ENCODE results near the gene ACP6.
"Not testable (repeated sequence)": the region's sequence is repeated elsewhere in the genome, so short reads cannot be mapped to it uniquely, and the experiment has no call there.

Gene ACP6

GRCh38 chr1:147618771-147619170, 51.6 kb downstream of the ACP6 start:
- no peak for DNase-seq

- DNase-seq = no peak
Measured at GRCh38 chr1:147618077-147618569, 52.2 kb downstream of the ACP6 start.

- DNase-seq = not testable (repeated sequence)
Measured at GRCh38 chr1:147614966-147615365, 55.4 kb downstream of the ACP6 start.

- DNase-seq = no peak
Measured at GRCh38 chr1:147613506-147613905, 56.8 kb downstream of the ACP6 start.

- DNase-seq = no peak
Measured at GRCh38 chr1:147612366-147612765, 58.0 kb downstream of the ACP6 start.

- no peak for DNase-seq
Measured at GRCh38 chr1:147611586-147611985, 58.7 kb downstream of the ACP6 start.

GRCh38 chr1:147611021-147611426, 59.3 kb downstream of the ACP6 start:
- DNase-seq = no peak

GRCh38 chr1:147609358-147609757, 61.0 kb downstream of the ACP6 start:
- DNase-seq = no peak

GRCh38 chr1:147608596-147608995, 61.7 kb downstream of the ACP6 start:
- DNase-seq = no peak

- no peak for DNase-seq
Measured at GRCh38 chr1:147605591-147605990, 64.7 kb downstream of the ACP6 start.

- DNase-seq = no peak
Measured at GRCh38 chr1:147603986-147604385, 66.3 kb downstream of the ACP6 start.

- DNase-seq = no peak
Measured at GRCh38 chr1:147600119-147601111, 69.9 kb downstream of the ACP6 start.

GRCh38 chr1:147599362-147600118, 70.8 kb downstream of the ACP6 start:
- DNase-seq = peak; percentile 97

- DNase-seq = peak; percentile 28
Measured at GRCh38 chr1:147598621-147599361, 71.5 kb downstream of the ACP6 start.

GRCh38 chr1:147597010-147597409, 73.3 kb downstream of the ACP6 start:
- no peak for DNase-seq

Data from effector CD8-positive, alpha-beta T cell (primary cell).